ENCODE data around the gene C2CD2L. TPM values are rescaled to one million over a fixed set of nuclear protein-coding genes. Genes with fewer than 3 reads are reported as not detected.

Gene C2CD2L
- total and polyA plus RNA-seq, 2 of the 13 experiments (the other 11 are each of a cell fraction or from before 2014, with no cell fraction given) = 3.7 to 5.5 TPM

DNA sequence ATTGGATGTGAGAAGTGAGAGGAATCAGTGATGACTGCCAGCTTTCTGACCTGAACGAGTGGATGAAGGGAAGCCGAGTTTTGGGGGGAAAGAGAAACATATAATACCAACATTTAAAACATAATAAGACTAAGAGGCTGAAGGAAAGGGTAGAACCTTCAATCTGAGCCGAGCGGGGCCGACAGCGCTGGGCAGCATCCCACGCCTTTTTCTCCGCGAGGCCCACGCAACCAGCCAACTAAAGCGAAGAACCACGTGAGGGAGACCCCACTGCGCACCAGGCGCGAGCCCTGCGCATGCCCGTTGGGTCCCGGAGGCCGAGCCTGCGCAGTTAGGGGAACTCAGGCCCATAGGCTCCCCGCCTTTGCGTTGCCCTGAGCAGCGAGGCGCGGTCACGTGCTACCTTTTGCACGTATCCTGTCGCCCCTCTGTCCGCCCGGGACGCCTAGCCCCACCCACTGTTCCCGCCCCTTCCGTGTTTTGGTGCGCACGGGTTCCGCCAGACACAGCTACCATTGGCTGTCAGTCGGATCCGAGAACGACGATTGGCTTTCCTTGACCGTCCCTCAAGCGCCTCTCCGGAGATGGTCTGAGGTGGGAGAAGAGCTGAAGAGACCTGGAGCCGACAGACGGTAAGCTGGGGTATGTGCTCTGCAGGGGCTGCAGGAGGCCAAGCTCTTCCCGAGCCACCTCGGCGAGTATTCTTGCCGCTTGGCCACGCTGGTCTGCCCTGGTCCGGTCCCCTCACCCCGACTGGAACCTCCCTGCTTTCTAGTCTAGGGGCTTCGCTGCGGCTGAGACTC, 14.1 kb downstream of the C2CD2L start, which contains the start of gene HINFP (continued):
- TF ChIP-seq, protein P1, sequence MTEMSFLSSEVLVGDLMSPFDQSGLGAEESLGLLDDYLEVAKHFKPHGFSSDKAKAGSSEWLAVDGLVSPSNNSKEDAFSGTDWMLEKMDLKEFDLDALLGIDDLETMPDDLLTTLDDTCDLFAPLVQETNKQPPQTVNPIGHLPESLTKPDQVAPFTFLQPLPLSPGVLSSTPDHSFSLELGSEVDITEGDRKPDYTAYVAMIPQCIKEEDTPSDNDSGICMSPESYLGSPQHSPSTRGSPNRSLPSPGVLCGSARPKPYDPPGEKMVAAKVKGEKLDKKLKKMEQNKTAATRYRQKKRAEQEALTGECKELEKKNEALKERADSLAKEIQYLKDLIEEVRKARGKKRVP (CRISPR knock-in tag; IDR thresholded peaks at IDR 0.05) = peak in 1 of 2 experiments; percentile 57; a peak in 1 of 4 replicates
- TF ChIP-seq, protein P2, sequence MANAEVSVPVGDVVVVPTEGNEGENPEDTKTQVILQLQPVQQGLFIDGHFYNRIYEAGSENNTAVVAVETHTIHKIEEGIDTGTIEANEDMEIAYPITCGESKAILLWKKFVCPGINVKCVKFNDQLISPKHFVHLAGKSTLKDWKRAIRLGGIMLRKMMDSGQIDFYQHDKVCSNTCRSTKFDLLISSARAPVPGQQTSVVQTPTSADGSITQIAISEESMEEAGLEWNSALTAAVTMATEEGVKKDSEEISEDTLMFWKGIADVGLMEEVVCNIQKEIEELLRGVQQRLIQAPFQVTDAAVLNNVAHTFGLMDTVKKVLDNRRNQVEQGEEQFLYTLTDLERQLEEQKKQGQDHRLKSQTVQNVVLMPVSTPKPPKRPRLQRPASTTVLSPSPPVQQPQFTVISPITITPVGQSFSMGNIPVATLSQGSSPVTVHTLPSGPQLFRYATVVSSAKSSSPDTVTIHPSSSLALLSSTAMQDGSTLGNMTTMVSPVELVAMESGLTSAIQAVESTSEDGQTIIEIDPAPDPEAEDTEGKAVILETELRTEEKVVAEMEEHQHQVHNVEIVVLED (CRISPR knock-in tag; IDR thresholded peaks at IDR 0.05; ENCODE audit: borderline replicate concordance) = peak; percentile 82
- 0 out of 2 replicates have a peak, but pooled peaks have one; percentile 34 for TF ChIP-seq PCBP1 (IDR thresholded peaks at IDR 0.05; ENCODE audit: borderline replicate concordance, low read depth, low read length)
- TF ChIP-seq SP4 (CRISPR knock-in tag; IDR thresholded peaks at IDR 0.05) = peak; percentile 94
- TF ChIP-seq, protein P3, sequence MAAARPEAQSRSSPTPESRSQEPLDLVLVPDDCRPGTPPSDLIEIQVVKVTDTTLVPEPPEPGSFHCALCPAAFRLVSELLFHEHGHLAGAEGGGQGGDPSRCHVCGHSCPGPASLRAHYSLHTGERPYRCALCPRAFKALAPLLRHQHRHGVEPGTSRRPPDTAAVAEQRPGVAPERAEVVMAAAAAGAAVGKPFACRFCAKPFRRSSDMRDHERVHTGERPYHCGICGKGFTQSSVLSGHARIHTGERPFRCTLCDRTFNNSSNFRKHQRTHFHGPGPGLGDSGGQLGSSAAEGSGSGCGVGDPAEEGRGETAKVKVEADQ (CRISPR knock-in tag; IDR thresholded peaks at IDR 0.05; ENCODE audit: borderline replicate concordance) = peak; percentile 49
- TF ChIP-seq, protein P4, sequence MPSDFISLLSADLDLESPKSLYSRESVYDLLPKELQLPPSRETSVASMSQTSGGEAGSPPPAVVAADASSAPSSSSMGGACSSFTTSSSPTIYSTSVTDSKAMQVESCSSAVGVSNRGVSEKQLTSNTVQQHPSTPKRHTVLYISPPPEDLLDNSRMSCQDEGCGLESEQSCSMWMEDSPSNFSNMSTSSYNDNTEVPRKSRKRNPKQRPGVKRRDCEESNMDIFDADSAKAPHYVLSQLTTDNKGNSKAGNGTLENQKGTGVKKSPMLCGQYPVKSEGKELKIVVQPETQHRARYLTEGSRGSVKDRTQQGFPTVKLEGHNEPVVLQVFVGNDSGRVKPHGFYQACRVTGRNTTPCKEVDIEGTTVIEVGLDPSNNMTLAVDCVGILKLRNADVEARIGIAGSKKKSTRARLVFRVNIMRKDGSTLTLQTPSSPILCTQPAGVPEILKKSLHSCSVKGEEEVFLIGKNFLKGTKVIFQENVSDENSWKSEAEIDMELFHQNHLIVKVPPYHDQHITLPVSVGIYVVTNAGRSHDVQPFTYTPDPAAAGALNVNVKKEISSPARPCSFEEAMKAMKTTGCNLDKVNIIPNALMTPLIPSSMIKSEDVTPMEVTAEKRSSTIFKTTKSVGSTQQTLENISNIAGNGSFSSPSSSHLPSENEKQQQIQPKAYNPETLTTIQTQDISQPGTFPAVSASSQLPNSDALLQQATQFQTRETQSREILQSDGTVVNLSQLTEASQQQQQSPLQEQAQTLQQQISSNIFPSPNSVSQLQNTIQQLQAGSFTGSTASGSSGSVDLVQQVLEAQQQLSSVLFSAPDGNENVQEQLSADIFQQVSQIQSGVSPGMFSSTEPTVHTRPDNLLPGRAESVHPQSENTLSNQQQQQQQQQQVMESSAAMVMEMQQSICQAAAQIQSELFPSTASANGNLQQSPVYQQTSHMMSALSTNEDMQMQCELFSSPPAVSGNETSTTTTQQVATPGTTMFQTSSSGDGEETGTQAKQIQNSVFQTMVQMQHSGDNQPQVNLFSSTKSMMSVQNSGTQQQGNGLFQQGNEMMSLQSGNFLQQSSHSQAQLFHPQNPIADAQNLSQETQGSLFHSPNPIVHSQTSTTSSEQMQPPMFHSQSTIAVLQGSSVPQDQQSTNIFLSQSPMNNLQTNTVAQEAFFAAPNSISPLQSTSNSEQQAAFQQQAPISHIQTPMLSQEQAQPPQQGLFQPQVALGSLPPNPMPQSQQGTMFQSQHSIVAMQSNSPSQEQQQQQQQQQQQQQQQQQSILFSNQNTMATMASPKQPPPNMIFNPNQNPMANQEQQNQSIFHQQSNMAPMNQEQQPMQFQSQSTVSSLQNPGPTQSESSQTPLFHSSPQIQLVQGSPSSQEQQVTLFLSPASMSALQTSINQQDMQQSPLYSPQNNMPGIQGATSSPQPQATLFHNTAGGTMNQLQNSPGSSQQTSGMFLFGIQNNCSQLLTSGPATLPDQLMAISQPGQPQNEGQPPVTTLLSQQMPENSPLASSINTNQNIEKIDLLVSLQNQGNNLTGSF (CRISPR knock-in tag; IDR thresholded peaks at IDR 0.05) = 0 out of 2 replicates have a peak, but pooled peaks have one; percentile 60
- no peak for TF ChIP-seq ZNF672 (CRISPR knock-in tag; IDR thresholded peaks at IDR 0.05)
- TF ChIP-seq, protein P5, sequence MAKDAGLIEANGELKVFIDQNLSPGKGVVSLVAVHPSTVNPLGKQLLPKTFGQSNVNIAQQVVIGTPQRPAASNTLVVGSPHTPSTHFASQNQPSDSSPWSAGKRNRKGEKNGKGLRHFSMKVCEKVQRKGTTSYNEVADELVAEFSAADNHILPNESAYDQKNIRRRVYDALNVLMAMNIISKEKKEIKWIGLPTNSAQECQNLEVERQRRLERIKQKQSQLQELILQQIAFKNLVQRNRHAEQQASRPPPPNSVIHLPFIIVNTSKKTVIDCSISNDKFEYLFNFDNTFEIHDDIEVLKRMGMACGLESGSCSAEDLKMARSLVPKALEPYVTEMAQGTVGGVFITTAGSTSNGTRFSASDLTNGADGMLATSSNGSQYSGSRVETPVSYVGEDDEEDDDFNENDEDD (CRISPR knock-in tag; IDR thresholded peaks at IDR 0.05; ENCODE audit: borderline replicate concordance) = peak; percentile 91; the same call in 1 of the 2 replicates
- TF ChIP-seq, protein P6, sequence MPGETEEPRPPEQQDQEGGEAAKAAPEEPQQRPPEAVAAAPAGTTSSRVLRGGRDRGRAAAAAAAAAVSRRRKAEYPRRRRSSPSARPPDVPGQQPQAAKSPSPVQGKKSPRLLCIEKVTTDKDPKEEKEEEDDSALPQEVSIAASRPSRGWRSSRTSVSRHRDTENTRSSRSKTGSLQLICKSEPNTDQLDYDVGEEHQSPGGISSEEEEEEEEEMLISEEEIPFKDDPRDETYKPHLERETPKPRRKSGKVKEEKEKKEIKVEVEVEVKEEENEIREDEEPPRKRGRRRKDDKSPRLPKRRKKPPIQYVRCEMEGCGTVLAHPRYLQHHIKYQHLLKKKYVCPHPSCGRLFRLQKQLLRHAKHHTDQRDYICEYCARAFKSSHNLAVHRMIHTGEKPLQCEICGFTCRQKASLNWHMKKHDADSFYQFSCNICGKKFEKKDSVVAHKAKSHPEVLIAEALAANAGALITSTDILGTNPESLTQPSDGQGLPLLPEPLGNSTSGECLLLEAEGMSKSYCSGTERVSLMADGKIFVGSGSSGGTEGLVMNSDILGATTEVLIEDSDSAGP (CRISPR knock-in tag; IDR thresholded peaks at IDR 0.05; ENCODE audit: borderline replicate concordance) = peak; percentile 89
- no peak for TF ChIP-seq RORA (CRISPR knock-in tag; IDR thresholded peaks at IDR 0.05)
- TF ChIP-seq SUZ12 (IDR thresholded peaks at IDR 0.05; ENCODE audit: low read depth, low read length) = no peak
- TF ChIP-seq IRF2 (CRISPR knock-in tag; IDR thresholded peaks at IDR 0.05) = 0 out of 2 replicates have a peak, but pooled peaks have one; percentile 29
- TF ChIP-seq, protein P7, sequence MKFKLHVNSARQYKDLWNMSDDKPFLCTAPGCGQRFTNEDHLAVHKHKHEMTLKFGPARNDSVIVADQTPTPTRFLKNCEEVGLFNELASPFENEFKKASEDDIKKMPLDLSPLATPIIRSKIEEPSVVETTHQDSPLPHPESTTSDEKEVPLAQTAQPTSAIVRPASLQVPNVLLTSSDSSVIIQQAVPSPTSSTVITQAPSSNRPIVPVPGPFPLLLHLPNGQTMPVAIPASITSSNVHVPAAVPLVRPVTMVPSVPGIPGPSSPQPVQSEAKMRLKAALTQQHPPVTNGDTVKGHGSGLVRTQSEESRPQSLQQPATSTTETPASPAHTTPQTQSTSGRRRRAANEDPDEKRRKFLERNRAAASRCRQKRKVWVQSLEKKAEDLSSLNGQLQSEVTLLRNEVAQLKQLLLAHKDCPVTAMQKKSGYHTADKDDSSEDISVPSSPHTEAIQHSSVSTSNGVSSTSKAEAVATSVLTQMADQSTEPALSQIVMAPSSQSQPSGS (CRISPR knock-in tag; IDR thresholded peaks at IDR 0.05) = no peak; the same call in 1 of the 2 replicates
- peak; percentile 83 for TF ChIP-seq NKX3-1 (CRISPR knock-in tag; IDR thresholded peaks at IDR 0.05)

Measured in HepG2 (cell line).